GM12891 (cell line): ENCODE results near the gene BICRAL.

Source experiments
- DNase-seq: peaks from one replicate; pipeline ENCODE4 v3.0.0; 2011; ENCODE audit warnings: low spot score; ENCODE audit not compliant: insufficient read length
- FAIRE-seq: peaks from 2 replicates; lab custom pipeline; 2011; peaks lifted over from hg19 to GRCh38; lab: Jason Lieb, UNC
- PAX5 ChIP-seq: IDR thresholded peaks from 2 replicates; pipeline ENCODE4 v1.6.1; 2011; ENCODE audit warnings: low read length, moderate library complexity, mild to moderate bottlenecking; ENCODE audit not compliant: insufficient read depth, severe bottlenecking
- POLR2A ChIP-seq: IDR thresholded peaks from 2 replicates; pipeline ENCODE4 v1.6.1; 2011; ENCODE audit warnings: low read depth, low read length, control low read depth
- POLR2AphosphoS5 ChIP-seq: IDR thresholded peaks from 2 replicates; pipeline ENCODE4 v1.6.1; 2011; ENCODE audit warnings: low read depth, low read length, control low read depth
- POU2F2 ChIP-seq: IDR thresholded peaks from 2 replicates; pipeline ENCODE4 v1.6.1; 2011; ENCODE audit warnings: low read depth, mild to moderate bottlenecking, control low read depth, low read length, moderate library complexity
- SPI1 ChIP-seq: IDR thresholded peaks from 2 replicates; pipeline ENCODE4 v1.6.1; 2011; ENCODE audit warnings: low read depth, low read length, control low read depth
- TAF1 ChIP-seq: IDR thresholded peaks from 2 replicates; pipeline ENCODE4 v1.6.1; 2011; ENCODE audit warnings: low read depth, low read length, control low read depth

BICRAL gene

DNA sequence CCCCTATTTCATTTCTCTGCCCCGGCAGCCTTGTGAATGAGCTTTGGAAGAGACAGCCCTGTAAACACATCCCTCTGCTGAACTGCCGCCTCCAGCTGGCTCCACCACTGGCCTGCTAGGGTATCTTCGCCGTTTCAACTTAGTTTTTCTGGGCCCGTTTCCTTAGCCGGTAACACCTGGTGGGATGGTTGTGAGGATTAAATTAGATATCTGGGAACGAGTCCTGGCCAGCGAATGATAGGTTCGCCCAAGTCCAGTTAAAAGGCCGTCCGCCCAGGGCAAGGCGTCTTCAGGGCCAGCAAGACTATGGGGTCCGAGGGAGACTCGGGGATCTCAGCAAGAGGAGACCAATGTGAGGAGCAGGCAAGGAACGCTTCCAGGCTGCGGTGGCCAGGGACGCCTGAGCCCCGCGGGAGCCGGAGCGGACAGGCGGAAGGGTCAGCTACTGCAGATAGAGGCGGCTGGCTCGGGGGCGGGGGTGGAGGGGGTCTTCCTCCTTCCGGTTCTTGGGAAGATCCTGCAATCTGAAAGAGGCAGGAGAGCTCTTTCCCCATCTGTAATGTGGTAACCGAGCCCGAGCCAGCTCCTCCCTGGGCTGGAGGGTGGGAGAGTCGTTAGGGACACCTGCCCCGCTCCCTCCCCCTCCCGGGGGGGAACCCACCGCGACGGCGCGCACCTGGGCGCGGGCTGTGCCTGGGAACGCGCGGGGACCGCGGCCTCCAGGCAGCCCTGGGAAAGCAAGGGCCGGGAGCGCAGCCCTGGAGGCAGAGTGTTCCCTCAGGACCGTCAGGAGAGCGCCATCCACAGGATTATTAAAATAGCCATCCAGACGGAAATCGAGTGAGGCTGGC, 129.5 kb downstream of the BICRAL start:
- DNase-seq (no peak), FAIRE-seq (no peak)
- TF ChIP-seq PAX5: no peak
- no peak for TF ChIP-seq POU2F2
- no peak for TF ChIP-seq POLR2A
- no peak for TF ChIP-seq TAF1
- TF ChIP-seq POLR2AphosphoS5: no peak
- no peak for TF ChIP-seq SPI1

DNA sequence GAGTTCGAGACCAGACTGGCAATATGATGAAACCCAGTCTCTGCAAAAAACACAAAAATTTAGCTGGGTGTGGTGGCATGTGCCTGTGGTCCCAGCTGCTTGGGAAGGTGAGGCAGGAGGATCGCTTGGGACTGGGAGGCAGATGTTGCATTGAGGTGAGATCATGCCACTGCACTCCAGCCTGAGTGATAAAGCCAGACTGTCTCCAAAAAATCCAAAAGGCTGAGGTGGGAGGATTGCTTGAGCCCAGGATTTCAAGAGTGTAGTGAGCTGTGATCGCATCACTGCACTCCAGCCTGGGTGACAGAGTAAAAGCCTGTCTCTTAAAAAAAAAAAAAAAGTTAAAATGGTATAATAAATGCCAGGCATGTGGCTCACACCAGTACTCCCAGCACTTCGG, 132.7 kb downstream of the BICRAL start:
- FAIRE-seq: no peak
- no peak for TF ChIP-seq SPI1
- TF ChIP-seq TAF1: no peak
- TF ChIP-seq PAX5: no peak
- no peak for DNase-seq

DNA sequence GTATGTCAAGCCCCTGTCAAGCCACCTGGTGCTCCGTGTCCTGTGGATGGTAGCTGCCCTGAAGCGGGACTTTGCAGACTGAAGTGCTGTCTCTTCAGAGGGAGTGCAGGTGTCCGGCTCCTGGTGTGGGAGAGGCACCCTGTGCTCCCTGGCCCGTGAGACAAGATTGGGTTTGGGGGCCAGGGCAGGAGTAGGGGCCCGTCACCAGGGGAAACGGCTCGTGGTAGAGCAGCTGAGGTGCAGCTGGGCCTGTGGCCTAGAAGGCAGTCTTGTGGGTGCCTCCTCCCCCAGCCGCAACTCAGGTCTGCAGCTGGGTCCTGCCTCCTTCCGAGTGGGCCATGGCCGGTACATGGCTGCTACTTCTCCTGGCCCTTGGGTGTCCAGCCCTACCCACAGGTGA, 133.9 kb downstream of the BICRAL start, which contains the start of gene PTCRA:
TSS of gene PTCRA (plus strand) at position 322 of the 400 bp plus-strand sequence. CDS start at position 339, 17 bp downstream.
- peak; percentile 84 for FAIRE-seq
- DNase-seq: peak; percentile 59
- TF ChIP-seq POU2F2 (no peak), PAX5 (no peak), POLR2A (no peak), POLR2AphosphoS5 (no peak), TAF1 (no peak), SPI1 (no peak)

DNA sequence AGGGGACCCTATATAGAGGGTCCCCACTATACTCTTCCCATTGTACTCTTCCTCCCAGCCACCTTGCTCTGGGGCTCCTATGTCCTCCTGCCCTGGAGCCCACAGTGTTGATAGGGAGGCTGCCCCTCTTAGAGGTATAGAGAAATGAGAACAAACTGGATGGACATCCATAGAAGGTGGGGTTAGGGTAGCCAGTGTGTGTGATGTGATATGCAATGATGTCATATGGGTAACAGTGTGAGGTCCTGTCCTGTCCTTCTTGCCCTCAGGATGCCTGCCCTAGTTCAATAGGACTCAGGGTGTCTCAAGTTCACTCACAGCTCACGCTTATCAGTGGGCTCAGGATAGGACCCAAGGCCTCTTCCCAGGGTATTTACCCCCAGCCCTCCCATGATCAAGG, 134.4 kb downstream of the BICRAL start:
- DNase-seq (no peak), FAIRE-seq (peak; percentile 54)
- TF ChIP-seq TAF1 (no peak), POLR2AphosphoS5 (no peak), POU2F2 (no peak), POLR2A (no peak), PAX5 (no peak), SPI1 (no peak)
